ENCODE measurements around the gene MFSD1.

GRCh38 chr3:158782283-158782989 is 19.4 kb upstream of the MFSD1 start:
- TF ChIP-seq CTCF (IDR thresholded peaks at IDR 0.05) (no peak), POLR2A (IDR thresholded peaks at IDR 0.05) (no peak), POLR2AphosphoS5 (IDR thresholded peaks at IDR 0.05) (peak; percentile 15)
